ENCODE results near the gene TNNT3. TPM values are rescaled to one million over a fixed set of nuclear protein-coding genes. Genes with fewer than 3 reads are reported as not detected.

Gene TNNT3
- total RNA-seq, 1 experiment from 2014 or later: 0.71 TPM

DNA sequence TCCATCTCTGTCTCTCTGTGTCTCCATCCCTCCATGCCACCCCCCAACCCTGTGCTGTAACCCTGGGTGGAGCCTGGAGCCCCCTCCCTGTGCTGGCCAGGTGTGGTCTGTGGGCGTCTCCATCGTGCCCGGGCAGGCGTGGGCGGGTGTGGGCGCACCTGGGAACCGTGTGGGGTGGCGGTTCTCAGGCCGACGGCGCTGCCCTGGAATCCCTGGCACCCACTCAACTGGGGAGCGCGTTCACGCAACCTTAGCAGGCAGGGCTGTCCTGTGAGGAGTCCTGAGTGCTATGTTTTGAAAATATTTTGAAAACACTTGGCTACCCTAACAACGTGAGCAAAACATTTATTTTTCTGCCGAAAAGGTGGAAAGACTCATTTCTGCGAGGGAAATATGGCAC lies 4.7 kb downstream of the TNNT3 start:
- no peaks in the 10 kb centered on the region for H3K4me1 ChIP-seq (ENCODE audit: control insufficient read depth in 1 of 2, insufficient read depth in 2 of 2, low read length in 2 of 2)
- DNase-seq (ENCODE audit: low read depth, low spot score): no peak
- H3K4me3 ChIP-seq (replicated peaks in 1 of 2; ENCODE audit: low read depth in 1 of 2, low read length in 2 of 2): no peak overlapping the region
- ChIA-PET CTCF (no interaction called here), POLR2A (no interaction called here), RAD21 (ENCODE audit: low non-redundant PET in 1 of 2, low total read pairs in 2 of 2, uncharacterized antibody in 2 of 2, unreplicated experiment in 2 of 2) (no interaction called here)
- no peaks in the 10 kb centered on the region for H3K27me3 ChIP-seq (ENCODE audit: insufficient read depth, low read length)
- no peak for TF ChIP-seq ELF1 (IDR thresholded peaks at IDR 0.05; ENCODE audit: borderline replicate concordance, low read depth)
- no peak for TF ChIP-seq EZH2phosphoT487 (IDR thresholded peaks at IDR 0.05; ENCODE audit: borderline replicate concordance)
- TF ChIP-seq POLR2A (IDR thresholded peaks at IDR 0.05; ENCODE audit: borderline replicate concordance, extremely low read depth, insufficient read depth, insufficient read length): no peak
- TF ChIP-seq ZFX (IDR thresholded peaks at IDR 0.05): no peak
- no peak for TF ChIP-seq EGR1 (IDR thresholded peaks at IDR 0.05; ENCODE audit: low read depth)
- TF ChIP-seq EZH2 (IDR thresholded peaks at IDR 0.05): no peak
- TF ChIP-seq, protein P1, sequence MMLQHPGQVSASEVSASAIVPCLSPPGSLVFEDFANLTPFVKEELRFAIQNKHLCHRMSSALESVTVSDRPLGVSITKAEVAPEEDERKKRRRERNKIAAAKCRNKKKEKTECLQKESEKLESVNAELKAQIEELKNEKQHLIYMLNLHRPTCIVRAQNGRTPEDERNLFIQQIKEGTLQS (IDR thresholded peaks at IDR 0.05): no peak
- TF ChIP-seq TCF7L2 (IDR thresholded peaks at IDR 0.05; ENCODE audit: borderline replicate concordance, extremely low read depth, insufficient read depth, insufficient read length): no peak
- TF ChIP-seq POLR2AphosphoS5 (IDR thresholded peaks at IDR 0.05; ENCODE audit: low read depth, low read length): no peak
- TF ChIP-seq ZNF274 (IDR thresholded peaks at IDR 0.05; ENCODE audit: low read depth, low read length): no peak
- TF ChIP-seq SRF (IDR thresholded peaks at IDR 0.05; ENCODE audit: low read depth): no peak
- no peak for TF ChIP-seq CEBPB (IDR thresholded peaks at IDR 0.05; ENCODE audit: low read depth)
- no peak overlapping the region for H3K4me2 ChIP-seq (ENCODE audit: low read length)
- H3K36me3 ChIP-seq (ENCODE audit: control insufficient read depth in 1 of 2, insufficient read depth in 2 of 2, low read length in 2 of 2): no peaks in the 10 kb centered on the region
- intact Hi-C loops (cut with micrococcal nuclease): no loop called here
- no peak for ATAC-seq
- H3K9me2 ChIP-seq (ENCODE audit: insufficient read depth): no peaks in the 10 kb centered on the region
- no peak overlapping the region for H2AFZ ChIP-seq (ENCODE audit: low read depth, low read length, poor library complexity, severe bottlenecking)
- H4K20me1 ChIP-seq (ENCODE audit: insufficient read depth): no peaks in the 10 kb centered on the region
- no peaks in the 10 kb centered on the region for H3K79me2 ChIP-seq (ENCODE audit: insufficient read depth, low read length)
- H3K27ac ChIP-seq (ENCODE audit: low read depth, low read length): no peak overlapping the region
- H3K9ac ChIP-seq (ENCODE audit: low read length): no peak overlapping the region
- no peaks in the 10 kb centered on the region for H3K9me3 ChIP-seq (ENCODE audit: control insufficient read depth in 1 of 2, insufficient read depth in 1 of 2, low read depth in 1 of 2, low read length in 2 of 2)
- no TSS peak for BruUV-seq (replicated peaks)
